Activated effector memory CD4-positive, alpha-beta T cell treated with anti-CD3 and anti-CD28 coated beads, Interleukin-2, amount 50 U/mL, for 16 hours (primary cell): ENCODE results near the gene MYBPHL.

ENCODE experiments used
- DNase-seq: peaks from one replicate; pipeline ENCODE4 v3.0.0-alpha.2; 2020

The MYBPHL gene

DNA sequence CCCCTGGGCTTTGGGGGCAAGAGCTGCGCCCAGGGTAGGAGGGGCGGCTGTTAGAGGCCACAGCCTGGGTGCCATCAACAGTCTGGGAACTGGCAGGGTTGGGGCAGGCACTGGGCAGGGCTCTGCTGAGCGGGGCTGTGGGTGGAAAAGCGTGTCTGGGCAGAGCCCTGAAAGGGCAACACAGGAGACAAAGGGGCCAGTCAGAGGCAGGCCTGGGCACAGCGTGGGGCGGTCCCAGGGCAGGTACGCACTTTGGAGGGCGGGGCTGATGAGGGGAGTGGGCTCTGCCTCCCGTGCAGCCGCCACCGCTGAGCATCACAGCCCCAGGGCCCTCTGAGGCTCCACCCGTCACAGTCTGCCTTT lies 43.6 kb downstream of the MYBPHL start:
- no peak for DNase-seq

DNA sequence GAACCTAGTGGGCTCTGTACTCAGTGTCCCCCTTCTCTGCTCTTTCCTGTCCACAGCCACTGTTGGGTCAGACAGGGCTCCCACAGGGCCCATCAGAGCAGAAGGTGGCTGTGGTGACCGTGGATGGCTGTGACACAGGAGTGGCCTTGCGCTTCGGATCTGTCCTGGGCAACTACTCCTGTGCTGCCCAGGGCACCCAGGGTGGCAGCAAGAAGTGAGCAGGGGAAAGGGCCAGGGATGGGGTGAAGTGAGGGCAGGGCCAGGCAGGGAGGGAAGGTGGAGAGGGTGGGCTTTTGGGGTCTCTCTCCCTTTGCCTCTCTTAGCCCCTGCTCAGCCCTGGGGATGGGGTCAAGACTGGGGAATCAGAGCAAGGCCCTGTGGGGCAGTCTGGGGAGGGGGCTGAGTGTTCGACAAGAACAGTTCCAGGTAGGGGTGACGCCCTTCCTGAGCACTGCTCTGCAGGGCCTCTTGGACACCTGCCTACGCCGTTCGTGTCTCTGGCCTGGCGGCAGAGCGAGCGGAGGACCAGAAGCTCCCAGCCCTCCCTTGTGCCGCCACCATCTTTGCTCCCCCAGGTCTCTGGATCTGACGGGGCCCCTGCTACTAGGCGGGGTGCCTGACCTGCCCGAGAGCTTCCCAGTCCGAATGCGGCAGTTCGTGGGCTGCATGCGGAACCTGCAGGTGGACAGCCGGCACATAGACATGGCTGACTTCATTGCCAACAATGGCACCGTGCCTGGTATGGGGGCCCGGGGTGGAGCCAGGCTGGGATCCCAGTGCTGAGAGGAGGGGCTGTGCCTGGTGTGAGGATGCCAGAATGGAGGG lies 44.4 kb downstream of the MYBPHL start:
- no peak for DNase-seq

DNA sequence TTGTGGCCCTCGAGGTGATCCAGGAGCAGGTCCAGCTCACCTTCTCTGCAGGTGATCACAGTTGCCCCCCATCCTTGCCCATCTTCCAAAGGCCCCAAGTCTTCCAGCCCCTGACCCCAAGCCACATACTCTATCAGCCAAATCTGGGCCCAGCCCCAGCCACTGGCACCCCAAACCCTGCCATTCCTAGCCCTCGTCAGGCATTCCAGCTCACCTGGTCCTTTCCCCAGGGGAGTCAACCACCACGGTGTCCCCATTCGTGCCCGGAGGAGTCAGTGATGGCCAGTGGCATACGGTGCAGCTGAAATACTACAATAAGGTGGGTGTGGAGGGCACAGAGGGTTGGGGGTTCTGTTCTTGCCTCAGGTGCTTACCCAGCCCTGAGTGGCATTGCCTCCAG lies 45.2 kb downstream of the MYBPHL start:
- DNase-seq: no peak

DNA sequence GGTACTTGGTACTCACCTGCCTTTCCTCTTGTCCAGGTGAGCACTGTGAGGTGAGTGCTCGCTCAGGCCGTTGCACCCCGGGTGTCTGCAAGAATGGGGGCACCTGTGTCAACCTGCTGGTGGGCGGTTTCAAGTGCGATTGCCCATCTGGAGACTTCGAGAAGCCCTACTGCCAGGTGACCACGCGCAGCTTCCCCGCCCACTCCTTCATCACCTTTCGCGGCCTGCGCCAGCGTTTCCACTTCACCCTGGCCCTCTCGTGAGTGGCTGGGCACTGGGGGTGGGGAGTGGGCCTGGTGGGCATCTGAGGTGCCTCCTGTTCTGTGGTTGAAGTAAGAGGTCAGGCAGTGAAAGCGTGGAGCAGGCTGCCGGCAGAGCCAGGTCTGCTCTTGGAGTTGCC lies 45.8 kb downstream of the MYBPHL start:
- no peak for DNase-seq

DNA sequence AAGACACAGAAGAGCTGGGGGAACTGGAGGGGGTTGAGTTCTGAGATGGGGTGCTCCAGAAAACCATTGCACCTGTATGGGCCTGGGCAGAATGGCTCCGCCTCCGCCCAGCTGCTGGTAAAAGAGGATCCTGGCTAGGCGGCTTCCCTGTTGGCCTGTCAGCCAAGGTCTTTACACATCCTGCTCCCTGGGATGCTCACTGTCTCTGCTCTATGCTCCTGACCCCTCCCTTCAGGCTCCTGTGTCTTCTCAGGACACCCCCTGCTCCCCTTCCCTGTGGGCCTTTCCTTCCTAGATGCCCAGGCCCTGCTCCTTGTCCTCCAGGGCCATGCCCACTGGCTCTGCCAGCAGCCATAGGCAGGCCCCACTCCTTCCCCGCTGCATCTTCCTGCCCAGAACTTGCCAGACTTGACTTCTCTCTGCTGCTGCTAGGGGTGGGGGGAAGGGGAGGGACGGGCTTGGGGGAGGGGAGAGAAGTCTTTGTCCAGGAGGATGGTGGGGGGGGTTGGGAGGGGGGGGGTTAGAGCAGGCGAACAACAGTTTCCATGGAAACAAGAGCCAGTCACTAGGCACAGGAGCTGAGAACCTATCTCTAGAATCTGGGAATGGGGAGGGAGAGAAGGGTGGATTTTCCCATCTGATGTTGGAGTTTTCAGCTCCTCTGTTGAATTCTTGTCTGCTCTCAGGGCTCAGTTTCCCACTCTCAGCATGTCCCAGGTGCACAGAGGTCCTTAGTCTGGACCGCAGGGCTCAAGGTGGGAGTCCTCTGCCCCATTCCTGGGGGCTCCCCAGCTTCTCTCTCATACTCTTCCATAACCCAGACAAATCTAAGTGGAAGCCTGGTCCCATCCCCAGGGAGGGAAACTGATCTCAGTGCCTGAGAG lies 46.9 kb downstream of the MYBPHL start:
- DNase-seq: no peak

DNA sequence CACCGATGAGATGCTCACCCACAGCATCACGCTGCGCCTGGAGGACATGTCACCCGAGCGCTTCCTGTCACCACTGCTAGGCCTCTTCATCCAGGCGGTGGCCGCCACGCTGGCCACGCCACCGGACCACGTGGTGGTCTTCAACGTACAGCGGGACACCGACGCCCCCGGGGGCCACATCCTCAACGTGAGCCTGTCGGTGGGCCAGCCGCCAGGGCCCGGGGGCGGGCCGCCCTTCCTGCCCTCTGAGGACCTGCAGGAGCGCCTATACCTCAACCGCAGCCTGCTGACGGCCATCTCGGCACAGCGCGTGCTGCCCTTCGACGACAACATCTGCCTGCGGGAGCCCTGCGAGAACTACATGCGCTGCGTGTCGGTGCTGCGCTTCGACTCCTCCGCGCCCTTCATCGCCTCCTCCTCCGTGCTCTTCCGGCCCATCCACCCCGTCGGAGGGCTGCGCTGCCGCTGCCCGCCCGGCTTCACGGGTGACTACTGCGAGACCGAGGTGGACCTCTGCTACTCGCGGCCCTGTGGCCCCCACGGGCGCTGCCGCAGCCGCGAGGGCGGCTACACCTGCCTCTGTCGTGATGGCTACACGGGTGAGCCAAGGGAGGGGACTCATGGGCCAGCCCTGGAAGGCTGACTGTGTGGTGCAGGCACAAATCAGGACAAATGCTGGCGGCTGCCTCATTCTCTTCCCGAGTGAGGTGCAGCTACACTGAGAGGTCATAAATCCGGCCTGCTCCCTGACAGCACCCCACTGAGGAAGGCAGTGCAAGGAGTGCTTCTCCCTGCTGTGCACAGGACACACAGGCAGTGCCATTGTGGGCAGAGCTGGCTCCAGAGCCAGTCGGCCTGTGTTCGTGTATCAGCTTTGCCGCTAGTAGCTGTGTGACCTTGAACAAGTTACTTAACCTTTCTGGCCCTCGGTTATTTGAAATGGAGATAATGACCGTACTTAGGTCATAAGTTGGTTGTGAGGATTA lies 48.0 kb downstream of the MYBPHL start:
- DNase-seq: no peak

DNA sequence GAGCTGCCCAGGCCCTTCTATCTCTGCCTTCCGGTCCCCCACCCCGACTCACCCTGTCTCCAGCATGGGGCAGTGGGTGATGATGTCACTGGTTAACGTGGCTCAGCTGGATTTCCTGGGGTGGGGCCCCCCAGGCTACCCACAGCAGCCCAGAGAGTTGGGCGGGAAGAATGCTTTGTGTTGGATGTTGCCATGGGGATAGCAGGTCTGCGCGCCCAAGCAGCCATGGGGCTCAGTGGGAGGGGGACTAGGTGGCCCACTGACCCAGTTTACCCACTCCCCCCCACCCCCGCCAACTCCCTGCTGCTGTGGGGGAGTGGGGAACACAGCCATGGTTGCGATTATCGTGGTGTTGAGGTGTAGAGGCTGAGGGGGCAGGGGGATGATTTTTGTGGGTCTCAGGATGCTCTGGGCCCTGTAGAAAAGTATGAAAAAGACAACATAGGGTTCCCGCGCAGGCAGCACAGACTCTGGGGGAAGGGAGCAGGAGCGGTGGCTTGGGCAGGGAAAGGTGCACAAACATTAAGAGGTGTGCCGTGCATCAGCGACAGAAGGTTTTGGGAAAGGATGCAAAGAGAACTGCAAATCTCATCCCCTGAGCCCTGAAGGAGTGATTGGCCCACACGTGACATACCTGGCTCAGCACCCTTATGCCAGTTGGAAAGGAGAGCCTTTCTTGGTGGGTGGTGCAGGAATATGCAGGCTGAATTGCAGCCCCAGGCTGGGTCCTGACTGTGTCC lies 49.0 kb downstream of the MYBPHL start:
- DNase-seq: no peak

DNA sequence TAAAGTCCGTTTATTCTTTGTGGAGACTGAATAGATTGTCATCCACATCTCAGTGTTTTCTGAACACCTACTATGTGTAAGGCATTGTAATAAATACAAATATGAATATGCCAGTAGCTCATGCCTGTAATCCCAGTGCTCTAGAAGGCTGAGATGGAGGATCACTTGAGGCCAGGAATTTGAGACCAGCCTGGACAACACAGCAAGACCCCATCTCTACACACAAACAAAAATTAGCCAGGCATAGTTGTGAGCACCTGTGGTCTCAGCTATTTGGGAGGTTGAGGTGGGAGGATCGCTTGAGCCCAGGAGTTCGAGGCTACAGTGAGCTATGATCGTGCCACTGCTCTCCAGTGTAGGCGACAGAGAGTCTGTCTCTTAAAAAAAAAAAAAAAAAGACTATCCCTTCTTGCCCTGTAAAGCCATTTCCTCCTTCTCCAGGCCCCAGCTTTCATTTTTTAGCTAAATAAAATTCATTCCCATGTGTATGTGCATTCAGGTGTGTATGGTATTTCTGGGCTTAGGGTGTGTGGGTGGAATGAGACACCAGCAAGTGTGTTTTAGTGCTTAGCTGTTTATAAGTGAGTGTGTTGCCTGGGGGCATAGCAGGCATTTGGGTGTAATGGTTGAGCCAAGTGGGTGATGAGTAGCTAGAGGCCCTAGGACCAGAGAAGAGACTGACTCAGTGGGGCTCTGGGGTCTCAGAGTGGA lies 49.7 kb downstream of the MYBPHL start:
- no peak for DNase-seq

DNA sequence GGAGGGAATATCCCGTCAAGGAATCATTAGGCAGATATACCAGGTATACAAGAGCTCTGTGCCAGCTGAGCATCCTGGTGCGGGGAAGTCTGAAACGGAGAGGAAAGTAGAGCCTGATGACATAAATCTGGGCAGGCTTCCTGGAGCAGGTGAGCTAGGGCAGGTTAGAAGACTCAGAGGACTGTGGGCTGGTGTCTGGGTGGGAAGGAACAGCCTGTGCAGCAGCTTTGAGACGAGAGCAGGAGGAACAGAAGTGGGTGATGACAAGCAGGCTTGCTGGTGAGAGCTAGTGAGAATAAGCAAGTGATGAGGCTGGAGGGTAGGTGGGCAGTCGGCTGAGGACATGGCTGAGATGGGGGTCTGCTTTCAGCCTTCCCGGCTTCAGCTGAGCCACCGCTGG lies 50.7 kb downstream of the MYBPHL start:
- DNase-seq: no peak

DNA sequence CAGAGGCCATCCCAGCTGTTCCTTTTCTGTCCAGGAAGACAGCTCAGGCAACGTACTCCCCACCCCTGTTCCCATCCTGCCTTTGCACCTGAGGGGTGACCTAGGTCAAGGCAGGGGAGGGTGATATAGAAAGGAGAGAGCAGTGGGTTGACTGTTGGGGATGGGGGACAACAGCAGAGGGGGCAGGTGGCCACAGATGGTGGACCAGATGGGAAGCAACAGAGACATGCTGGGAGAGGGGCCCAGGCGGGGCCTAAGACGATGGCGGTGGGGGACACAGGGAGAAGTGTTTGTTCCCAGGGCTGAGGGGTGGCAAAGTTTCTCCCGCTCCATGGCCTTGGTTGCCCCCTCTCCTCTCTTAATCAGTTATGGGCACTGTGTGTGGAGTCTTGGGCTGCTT lies 51.1 kb downstream of the MYBPHL start:
- no peak for DNase-seq

DNA sequence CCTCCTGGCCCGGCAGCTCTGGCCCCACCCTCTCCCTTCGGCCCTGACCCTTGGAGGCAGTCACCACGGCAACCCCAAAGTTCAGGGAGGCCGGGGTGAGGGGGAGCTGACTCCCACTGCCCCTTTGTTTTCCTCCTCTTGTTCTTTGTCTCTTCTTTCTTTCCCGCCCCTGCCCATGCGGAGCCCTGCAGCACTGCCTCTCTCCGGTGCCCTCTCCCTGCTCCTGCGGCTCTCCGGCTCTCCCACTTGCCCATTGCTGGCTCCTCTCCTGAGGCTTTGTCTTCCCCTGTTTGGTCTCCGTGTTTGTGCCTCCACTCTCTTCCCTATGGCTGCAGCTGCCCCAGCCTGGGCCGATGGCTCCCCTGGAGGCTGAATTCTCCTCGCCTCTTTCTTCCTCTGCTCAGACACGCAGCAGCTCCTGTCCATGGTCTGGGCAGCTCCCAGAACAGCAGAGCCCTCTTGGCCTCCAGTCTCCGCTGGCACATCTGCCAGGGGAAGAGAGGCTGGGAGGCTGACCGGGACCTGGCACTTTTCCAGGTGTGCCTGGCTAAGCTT lies 51.6 kb downstream of the MYBPHL start:
- no peak for DNase-seq

DNA sequence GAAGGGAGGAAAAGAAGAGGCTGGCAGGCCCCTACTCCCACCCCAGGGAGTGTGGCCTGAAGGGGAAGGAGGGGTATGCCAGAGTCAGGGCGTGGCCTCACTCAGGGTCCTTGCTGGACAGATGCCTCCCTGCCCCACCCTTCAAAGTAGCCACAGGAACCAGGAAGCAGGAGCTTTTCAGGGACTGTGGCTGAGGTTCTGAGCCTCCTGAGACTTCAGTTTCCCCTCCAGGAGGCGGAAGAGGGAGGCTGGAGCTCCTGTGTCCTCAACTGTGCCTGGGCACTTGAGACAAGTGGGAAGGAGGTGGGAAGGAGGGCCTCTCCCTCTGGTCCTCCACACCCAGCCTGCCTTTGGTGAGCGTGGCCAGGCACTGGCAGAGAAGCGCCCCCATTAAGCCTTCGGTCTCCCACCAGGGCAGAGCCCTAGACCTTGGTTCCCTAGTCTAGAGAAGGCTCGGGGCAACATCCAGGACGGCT lies 52.2 kb downstream of the MYBPHL start:
- no peak for DNase-seq

DNA sequence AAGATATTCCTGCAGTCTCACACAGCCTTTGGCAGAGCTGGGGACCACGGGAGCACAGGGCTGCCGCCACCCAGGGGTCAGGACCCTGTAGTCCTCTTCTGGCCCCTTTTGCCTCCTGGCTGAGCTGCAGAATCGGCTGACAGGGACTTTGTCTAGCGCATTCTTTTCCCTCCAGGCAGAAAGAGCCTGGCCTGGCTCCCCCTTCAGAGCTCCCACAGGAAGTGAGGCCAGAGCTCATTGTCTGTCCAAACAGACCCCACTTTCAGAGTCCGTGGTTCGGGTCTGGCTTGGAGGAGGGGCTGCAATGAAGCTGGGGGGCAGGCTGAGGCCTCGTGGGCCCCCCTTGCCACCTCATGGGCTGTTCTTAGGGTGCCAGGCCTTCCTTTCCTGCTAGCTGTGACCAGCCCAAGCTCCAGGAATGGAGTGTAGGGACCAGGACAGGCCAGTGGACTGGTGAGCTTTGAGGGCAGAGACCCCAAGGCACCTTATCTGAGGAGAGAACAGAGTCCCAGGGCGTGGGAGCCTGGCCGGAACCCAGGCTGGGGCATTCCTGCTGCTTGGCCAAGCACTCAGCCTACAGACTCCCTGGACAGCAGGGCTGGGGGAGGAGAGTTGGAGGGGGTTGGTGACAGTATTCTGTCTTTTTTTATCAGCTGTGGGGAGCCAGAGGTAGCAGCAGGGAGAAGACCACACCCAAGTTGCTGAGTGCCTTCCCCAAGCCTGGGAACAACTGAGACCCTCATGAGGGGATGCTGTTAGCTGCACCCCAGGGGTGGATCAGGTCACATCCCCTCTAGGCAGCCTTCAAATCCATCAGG lies 52.8 kb downstream of the MYBPHL start:
- DNase-seq: no peak

DNA sequence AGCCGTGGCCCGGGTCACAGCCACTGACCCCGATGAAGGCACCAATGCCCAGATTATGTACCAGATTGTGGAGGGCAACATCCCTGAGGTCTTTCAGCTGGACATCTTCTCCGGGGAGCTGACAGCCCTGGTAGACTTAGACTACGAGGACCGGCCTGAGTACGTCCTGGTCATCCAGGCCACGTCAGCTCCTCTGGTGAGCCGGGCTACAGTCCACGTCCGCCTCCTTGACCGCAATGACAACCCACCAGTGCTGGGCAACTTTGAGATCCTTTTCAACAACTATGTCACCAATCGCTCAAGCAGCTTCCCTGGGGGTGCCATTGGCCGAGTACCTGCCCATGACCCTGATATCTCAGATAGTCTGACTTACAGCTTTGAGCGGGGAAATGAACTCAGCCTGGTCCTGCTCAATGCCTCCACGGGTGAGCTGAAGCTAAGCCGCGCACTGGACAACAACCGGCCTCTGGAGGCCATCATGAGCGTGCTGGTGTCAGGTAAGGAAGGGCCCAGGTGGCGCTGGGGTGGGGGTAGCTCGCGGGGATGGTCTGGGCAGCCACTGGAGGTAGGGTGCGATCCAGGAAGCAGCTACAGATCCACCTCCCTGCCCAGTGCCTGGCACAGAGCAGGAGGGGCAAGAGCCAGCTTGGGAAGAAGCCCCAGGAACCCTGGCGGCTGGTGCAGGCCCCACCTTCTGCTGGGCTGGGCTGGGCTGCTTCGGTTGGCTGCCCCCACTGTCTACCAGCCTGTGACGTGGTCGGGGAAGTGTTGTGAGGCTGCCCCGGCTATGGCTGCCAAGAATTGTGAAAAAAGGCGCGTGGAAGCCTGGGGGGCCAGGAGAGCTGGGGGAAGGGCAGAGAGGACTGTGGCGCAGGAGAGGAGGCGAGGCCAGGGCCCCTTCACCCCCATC lies 53.7 kb downstream of the MYBPHL start:
- DNase-seq: no peak

DNA sequence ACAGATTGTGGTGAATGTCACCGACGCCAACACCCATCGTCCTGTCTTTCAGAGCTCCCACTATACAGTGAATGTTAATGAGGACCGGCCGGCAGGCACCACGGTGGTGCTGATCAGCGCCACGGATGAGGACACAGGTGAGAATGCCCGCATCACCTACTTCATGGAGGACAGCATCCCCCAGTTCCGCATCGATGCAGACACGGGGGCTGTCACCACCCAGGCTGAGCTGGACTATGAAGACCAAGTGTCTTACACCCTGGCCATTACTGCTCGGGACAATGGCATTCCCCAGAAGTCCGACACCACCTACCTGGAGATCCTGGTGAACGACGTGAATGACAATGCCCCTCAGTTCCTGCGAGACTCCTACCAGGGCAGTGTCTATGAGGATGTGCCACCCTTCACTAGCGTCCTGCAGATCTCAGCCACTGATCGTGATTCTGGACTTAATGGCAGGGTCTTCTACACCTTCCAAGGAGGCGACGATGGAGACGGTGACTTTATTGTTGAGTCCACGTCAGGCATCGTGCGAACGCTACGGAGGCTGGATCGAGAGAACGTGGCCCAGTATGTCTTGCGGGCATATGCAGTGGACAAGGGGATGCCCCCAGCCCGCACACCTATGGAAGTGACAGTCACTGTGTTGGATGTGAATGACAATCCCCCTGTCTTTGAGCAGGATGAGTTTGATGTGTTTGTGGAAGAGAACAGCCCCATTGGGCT lies 54.5 kb downstream of the MYBPHL start:
- DNase-seq: no peak

DNA sequence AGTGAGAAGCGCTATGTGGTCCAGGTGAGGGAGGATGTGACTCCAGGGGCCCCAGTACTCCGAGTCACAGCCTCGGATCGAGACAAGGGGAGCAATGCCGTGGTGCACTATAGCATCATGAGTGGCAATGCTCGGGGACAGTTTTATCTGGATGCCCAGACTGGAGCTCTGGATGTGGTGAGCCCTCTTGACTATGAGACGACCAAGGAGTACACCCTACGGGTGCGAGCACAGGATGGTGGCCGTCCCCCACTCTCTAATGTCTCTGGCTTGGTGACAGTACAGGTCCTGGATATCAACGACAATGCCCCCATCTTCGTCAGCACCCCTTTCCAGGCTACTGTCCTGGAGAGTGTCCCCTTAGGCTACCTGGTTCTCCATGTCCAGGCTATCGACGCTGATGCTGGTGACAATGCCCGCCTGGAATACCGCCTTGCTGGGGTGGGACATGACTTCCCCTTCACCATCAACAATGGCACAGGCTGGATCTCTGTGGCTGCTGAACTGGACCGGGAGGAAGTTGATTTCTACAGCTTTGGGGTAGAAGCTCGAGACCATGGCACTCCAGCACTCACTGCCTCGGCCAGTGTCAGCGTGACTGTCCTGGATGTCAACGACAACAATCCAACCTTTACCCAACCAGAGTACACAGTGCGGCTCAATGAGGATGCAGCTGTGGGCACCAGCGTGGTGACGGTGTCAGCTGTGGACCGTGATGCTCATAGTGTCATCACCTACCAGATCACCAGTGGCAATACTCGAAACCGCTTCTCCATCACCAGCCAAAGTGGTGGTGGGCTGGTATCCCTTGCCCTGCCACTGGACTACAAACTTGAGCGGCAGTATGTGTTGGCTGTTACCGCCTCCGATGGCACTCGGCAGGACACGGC lies 55.3 kb downstream of the MYBPHL start:
- DNase-seq: no peak
